Neural progenitor cell (in vitro differentiated cells): ENCODE data around the gene ALAD.

Source experiments
- CTCF ChIP-seq: fragments of 200-600 bp; sonication (generic); IDR thresholded peaks from 2 replicates; pipeline ENCODE4 v1.5.1; 2017; ENCODE audit warnings: antibody characterized with exemption, mild to moderate bottlenecking
- EZH2 ChIP-seq: fragments of 200-600 bp; sonication (generic); IDR thresholded peaks from 2 replicates; pipeline ENCODE4 v1.6.1; 2017; ENCODE audit warnings: antibody characterized with exemption, mild to moderate bottlenecking, moderate library complexity

- TF ChIP-seq CTCF = no peak
- TF ChIP-seq EZH2 = no peak
Observed at GRCh38 chr9:113409883-113410206, 8.8 kb upstream of the ALAD start.
